GM20000 (cell line): ENCODE measurements around the gene FGD2.

Experiments
- DNase-seq: peaks from one replicate; pipeline ENCODE4 v3.0.0; 2012; ENCODE audit warnings: low spot score
- CTCF ChIP-seq: IDR thresholded peaks from 2 replicates; pipeline ENCODE4 v1.5.1; 2012; ENCODE audit warnings: mild to moderate bottlenecking, control low read depth; ENCODE audit errors: extremely low read depth, missing control alignments

Gene FGD2

GRCh38 chr6:37029249-37029971 lies 24.0 kb downstream of the FGD2 start:
- TF ChIP-seq CTCF: peak; percentile 37
- peak; percentile 75 for DNase-seq

GRCh38 chr6:37030599-37030998 lies 25.1 kb downstream of the FGD2 start:
- TF ChIP-seq CTCF: no peak
- DNase-seq: no peak

- TF ChIP-seq CTCF: no peak
- no peak for DNase-seq
Measured at GRCh38 chr6:37032239-37032638, 26.8 kb downstream of the FGD2 start.

- DNase-seq: no peak
- TF ChIP-seq CTCF: no peak
Measured at GRCh38 chr6:37033255-37033654, 27.8 kb downstream of the FGD2 start.

GRCh38 chr6:37033819-37034795 lies 28.7 kb downstream of the FGD2 start:
- TF ChIP-seq CTCF: no peak
- no peak for DNase-seq

GRCh38 chr6:37036146-37036545 lies 30.7 kb downstream of the FGD2 start:
- no peak for DNase-seq
- no peak for TF ChIP-seq CTCF
